Kasumi-1 (cell line): ENCODE measurements around the gene RNU4-1.
"Not testable (repeated sequence)": the region's sequence is repeated elsewhere in the genome, so short reads cannot be mapped to it uniquely, and the experiment has no call there.

Source experiments
- DNase-seq, 2 experiments: peaks; one replicate each; lab custom pipeline; 2025; lab: John Stamatoyannopoulos, UW

RNU4-1 gene

DNA sequence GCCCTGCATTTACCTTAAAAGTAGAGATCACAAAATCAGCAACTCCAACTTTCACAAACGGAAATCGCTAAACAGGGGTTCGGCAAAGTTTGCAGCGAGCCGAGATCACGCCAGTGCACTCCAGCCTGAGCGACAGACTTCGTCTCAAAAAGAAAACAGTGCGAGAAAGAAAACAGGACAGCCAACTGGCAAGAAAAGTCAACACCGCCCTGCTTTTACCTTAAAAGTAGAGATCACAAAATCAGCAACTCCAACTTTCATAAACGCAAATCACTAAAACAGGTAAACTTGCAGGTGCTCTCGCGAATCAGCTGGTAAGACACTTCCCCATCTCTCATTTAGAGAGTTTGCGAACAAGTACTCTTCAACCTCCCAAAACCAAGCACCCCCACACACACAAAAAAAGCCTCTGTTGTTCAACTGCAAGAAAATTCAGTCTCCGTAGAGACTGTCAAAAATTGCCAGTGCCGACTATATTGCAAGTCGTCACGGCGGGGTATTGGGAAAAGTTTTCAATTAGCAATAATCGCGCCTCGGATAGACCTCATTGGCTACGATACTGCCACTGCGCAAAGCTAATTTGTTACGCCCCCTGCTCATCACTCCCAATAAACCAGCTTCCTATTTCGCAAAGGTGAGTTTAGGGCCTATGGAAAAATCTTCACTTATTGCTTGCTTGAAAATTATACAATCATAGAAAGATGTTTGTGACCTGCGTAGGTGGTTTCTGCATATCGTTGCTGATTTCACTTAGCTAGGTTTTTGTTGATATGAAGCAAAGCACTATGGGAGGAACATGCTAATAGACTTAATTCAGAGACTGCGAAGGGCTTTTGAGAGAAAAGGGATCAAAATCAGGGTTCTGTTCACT, at the start of gene RNU4-1:
TSS of gene RNU4-1 (minus strand) at position 577 of the 871 bp plus-strand sequence.
- DNase-seq: peak; percentile 92 to 96

DNA sequence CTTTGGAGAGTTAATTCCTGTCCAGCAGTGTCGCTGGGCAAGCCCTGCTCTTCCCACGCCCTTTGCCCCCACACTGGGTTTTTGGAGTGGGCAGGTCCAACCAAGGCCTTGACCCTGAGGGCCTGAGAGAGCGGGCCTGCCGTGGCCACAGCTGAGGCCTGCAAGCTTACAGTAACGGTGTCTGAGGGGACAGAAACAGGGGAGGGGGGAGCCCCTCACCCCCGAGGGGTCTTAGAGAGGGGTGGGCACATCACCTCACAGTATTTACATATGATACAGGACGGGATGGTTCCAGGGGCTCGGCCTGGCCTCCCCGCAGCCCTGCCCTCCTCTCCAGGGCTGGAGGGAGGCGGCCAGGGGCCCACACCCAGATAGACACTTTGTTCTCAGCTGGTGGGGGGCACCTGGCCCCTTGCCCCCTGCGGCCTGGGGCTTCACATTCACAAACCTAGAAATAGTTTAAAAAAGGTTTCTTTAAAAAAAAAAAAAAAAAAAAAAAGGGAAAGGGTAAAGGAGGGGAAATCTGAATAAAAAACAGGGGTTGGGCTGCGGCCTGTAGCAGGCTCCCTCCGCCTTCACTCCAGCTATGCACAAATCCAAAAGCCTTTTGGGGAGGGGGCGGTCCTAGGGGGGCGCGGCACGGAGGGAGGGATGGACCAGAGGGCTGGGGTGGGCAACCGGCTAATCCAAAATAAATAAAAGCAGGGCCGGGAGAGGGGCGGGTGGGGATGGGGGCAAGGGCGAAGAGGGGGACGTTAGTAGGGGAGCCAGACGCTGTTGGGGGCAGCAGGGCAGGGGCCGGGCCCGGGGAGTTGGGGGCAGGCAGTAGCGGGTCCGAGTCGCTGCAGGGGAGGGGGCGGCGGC, 49.4 kb upstream of the RNU4-1 start:
- no peak for DNase-seq

- DNase-seq: no peak
These were observed 46.2 kb upstream of the RNU4-1 start for GRCh38 chr12:120339256-120339655.

DNA sequence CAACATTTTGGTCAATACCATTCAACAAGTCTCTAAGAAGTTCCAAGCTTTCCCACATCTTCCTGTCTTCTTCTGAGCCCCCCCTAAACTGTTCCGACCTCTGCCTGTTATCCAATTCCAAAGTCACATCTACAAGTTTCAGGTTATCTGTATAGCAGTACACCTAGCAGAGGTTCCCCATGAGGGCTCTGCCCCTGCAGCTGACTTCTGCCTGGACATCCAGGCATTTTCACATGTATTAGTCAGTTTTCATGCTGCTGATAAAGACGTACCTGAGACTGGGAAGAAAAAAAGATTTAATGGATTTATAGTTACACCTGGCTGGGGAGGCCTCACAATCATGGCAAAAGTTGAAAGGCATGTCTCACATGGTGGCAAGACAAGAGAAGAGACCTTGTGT, 44.7 kb upstream of the RNU4-1 start:
- DNase-seq: no peak

GRCh38 chr12:120336392-120336791, 43.4 kb upstream of the RNU4-1 start:
- DNase-seq: not testable (repeated sequence)

- DNase-seq: not testable (repeated sequence)
These were observed 42.4 kb upstream of the RNU4-1 start for GRCh38 chr12:120335447-120335846.

DNA sequence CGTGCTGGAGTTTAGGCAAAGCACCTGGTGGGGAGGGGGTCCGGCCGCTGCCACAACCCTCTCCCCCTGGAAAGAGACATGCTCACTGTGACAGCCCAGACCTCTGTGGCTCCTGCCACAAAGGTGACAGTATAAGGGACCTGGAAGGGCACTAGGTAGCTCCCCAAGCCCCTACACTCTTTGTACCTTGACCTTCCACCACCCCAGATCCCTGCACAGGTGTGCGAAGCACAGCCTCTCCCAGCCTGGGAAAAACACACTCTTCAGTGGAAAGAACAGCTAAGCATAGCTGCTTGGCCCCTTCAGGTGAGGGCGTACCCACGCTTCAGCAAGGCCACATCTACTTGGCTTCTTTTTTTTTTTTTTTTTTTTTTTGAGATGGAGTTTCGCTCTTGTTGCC, 39.5 kb upstream of the RNU4-1 start:
- no peak for DNase-seq

GRCh38 chr12:120332041-120332440, 39.0 kb upstream of the RNU4-1 start:
- no peak for DNase-seq

- DNase-seq: no peak
These were observed 38.4 kb upstream of the RNU4-1 start for GRCh38 chr12:120331390-120331789.

DNA sequence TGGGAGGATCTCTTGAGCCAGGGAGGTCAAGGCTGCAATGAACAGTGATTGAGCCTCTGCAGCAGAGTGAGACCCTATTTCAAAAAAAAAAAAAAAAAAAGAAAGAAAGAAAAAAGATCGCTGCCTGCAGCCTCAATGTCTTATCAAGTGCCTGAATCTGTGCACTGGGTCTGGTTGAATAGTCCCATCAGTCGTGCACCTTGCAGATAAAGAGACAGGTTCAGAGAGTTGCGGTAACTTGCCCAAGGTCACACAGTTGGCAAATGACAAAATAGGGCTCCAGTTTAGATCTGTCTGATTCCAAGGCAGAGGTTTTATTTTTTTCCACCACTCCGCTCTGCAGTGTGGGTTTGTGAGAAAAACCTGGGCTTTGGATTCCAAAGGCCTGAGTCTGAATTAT, 35.2 kb upstream of the RNU4-1 start:
- no peak for DNase-seq

- DNase-seq: no peak
These were observed 34.6 kb upstream of the RNU4-1 start, which contains the start of gene PLA2G1B for GRCh38 chr12:120327593-120327992. Gene PLA2G1B, minus strand, starts transcription at chr12:120327779. Its CDS starts 26 bp downstream, at chr12:120327753.

DNA sequence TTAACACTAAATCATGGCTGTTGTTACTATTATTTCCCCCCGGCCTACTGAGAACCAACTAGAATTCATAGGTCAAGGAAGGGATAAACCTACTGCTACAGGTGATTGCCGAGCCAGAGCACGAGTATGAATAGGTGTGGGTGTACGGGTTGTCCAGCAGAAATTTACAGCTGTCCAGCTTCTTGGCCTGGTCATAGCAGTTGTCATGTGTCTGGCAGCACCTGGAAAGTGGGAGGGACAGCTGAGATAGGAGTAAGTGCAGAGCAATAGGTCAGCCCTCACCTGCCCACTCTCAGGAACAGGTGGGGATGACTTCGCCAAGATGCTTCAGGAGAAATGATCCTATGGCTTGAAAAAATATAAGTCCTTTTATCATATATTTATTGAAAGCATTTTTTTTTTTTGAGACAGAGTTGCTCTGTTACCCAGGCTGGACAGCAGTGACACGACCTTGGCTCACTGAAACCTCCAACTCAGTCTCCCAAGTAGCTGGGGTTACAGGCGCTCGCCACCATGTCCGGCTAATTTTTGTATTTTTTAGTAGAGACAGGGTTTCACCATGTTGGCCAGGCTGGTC, 31.9 kb upstream of the RNU4-1 start:
- DNase-seq: no peak

GRCh38 chr12:120323772-120324171, 30.7 kb upstream of the RNU4-1 start:
- no peak for DNase-seq

- DNase-seq: no peak
These were observed 28.6 kb upstream of the RNU4-1 start for GRCh38 chr12:120321382-120322202.

GRCh38 chr12:120317224-120318105, 24.4 kb upstream of the RNU4-1 start:
- peak; percentile 99 for DNase-seq

- DNase-seq: peak; percentile 39 to 40
These were observed 23.8 kb upstream of the RNU4-1 start for GRCh38 chr12:120316798-120317223.

- peak; percentile 9 to 11 for DNase-seq
These were observed 21.2 kb upstream of the RNU4-1 start for GRCh38 chr12:120314220-120314619.

DNA sequence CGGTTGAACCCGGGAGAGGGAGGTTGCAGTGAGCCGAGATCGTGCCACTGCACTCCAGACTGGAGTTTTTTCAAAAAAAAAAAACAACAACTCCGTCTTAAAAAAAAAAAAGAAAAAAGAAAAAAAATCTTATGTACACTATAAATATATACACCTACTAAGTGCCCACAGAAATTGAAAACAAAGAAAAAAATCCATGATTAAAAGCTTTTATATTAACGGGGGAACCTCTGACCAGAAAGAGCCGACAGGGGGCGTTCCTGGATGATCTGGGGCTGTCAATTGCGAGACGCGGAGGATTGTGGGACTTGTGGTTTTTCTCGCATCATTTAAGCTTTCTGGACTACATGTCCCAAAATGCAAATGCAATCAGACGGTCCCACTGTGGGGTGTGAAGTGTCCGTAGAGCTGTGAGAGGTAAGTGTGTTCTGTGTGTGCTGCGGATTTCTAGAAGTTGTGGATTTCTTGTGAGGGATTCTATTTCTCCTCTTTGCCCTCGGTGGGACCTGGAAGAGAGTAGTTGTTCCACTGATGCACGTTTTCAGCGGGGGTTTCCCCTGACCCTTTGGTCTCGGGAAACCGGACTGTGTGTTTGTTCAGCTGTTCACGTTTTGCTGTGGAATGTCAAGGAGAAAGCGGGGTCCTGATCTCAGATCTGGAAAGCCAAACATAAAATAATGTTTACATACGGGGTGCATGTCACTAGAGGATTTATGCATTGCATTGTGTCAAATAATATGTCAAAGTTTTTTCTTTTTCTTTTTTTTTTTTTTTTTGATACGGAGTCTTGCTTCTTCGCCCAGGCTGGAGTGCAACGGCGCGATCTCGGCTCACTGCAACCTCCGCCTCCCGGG, 9.2 kb upstream of the RNU4-1 start, which contains the start of gene SIRT4:
TSS of gene SIRT4 (plus strand) at position 360 of the 854 bp plus-strand sequence. CDS start 1,241 bp downstream, outside the sequence.
- peak; percentile 96 to 97 for DNase-seq

GRCh38 chr12:120292411-120292660, 701 bp downstream of the RNU4-1 start:
- no peak for DNase-seq
